ENCODE measurements around the gene PHC1.

DNA sequence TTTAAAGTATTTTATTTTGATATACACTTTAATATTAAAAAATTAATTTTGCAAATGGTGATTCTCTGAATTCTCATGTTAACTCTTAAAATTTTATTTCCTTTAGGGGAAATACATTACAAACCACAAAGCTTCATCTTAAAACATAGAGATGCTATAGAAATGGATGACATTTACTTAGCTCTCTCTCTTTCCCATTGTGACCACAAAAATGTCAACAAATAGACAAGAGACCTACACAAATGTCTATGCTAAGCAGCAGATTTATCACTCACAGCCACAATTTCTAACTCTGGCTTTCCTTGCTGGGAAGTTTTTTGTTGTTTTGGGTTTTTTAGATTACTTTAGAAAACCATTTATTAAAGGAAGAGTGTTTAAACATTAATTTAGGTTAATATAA is 19.9 kb upstream of the PHC1 start:
- TF ChIP-seq CTCF (IDR thresholded peaks at IDR 0.05) (no peak), POLR2A (IDR thresholded peaks at IDR 0.05) (no peak), POLR2AphosphoS5 (IDR thresholded peaks at IDR 0.05; ENCODE audit: insufficient read depth in 1 of 2, low read depth in 1 of 2) (no peak)

Data from vagina (tissue), 2 donors.